ENCODE measurements around the gene APOO.
"Not testable (repeated sequence)": the region's sequence is repeated elsewhere in the genome, so short reads cannot be mapped to it uniquely, and the experiment has no call there.

APOO gene

DNA sequence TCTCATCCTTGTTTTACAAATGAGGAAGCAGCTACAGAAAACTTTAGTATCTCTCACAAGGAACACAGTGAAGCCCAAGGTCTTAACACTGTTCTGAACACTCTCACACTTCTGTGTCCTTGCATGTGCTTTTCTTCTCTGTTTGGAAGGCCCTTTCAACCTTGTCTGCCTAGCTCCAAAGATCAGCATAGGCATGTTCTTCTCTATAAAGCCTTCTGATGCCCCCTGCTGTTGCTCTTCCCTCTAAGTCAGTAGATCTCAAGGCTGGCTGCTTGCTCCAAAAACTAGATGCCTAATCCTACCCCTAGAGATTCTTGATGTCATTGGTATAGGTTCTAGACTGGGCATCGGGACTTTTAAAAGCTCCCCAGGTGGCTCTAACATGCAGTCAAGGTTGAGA is 5.9 kb downstream of the APOO start:
- peak; percentile 3 for DNase-seq

DNA sequence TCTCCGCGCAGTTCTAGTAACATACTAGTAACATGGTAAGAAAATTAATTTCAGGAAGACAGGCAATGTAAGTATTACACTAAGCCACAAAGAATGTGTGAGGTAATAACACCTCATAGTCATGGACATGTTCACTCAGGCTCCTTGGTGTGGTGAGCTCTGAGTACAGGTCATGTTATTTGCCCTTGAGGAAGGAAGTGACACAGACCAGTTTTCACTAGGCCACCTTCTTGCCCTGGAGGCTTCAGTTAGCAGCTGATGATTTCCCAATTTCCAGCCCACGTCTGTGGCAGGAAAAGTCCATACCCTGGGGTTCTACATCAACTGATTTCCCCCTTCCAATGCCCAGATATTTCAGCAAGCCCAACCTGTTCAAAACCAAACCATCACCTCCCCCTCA is 6.7 kb downstream of the APOO start:
- DNase-seq = peak; percentile 2

DNA sequence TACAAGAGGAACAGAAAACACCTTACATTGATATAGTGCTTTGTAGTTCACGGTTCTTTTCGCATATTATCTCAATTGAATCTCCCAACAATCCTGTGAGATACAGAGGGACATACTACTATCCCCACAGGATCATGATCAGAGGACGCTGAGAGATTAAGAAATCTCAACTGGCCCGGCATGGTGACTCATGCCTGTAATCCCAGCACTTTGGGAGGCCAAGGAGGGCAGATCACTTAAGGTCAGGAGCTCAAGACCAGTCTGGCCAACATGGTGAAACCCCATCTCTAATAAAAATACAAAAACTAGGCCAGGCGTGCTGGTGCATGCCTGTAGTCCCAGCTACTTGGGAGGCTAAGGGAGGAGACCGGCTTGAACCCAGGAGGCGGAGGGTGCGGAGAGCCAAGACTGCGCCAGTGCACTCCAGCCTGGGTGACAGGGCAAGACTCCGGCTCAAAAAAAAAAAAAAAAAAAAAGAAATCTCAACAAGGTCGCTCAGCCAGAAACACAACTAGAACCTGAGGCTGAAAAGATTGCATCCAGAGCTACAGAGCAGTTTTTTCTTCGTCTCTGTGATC is 7.4 kb downstream of the APOO start:
- no peak for DNase-seq

DNA sequence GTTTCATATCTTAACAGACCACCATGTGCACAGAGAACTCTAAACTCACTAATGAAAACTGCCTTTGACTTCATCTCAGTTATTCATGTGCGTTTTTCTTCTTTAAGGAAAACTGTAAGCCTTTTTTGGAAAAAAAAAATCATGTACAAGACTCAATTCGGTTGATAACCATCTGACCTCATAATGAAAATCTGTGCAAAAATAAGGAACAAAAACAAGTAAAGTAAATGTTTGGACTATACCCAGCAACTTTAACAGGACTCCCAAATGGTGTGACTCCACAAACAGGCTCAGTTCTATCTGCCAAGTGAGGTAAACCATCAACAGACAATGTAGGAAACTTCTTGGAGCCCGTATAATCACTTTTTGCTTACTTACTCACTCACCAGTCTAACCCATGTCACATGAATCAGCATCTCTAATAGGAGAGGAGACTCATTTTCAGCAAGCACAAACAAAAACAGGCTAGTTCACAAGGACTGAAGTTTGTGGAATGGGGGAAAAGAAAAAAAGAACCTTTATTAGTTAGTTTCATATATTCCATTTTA is 9.3 kb downstream of the APOO start:
- DNase-seq = no peak

DNA sequence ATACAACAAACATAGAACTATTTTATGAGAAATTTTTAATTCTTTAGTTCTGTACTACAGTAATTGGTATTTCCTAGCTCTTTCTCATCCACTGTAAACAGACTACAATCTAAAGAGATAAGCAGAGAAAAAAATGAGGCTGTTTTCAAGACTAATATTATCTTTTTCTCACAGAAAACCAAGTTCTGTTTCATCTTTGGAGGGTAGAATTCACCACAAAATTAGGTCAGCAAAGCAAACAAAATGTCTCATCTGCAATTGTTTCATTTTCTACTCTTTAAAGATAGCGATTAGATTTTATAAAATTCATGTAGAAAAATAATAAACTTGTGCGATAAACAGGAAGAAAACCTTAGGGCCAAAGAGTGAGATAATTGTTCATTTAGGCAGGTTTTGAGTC is 10.8 kb downstream of the APOO start:
- no peak for DNase-seq

DNA sequence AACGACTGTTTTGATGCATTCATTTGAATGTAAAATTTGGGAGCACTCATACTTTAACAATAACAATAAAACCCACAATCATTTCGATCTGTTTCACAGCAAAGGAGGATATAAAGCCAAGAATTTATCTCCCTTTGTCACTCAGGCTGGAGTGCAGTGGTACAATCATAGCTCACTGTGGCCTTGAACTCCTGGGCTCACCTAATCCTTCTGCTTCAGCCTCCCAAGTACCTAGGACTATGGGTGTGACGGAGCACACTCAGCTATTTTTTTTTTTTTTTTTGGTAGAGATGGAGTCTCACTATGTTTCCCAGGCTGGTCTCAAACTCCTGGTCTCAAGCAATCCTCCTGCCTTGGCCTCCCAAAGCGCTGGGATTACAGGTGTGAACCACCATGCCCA is 11.2 kb downstream of the APOO start:
- DNase-seq = not testable (repeated sequence)

DNA sequence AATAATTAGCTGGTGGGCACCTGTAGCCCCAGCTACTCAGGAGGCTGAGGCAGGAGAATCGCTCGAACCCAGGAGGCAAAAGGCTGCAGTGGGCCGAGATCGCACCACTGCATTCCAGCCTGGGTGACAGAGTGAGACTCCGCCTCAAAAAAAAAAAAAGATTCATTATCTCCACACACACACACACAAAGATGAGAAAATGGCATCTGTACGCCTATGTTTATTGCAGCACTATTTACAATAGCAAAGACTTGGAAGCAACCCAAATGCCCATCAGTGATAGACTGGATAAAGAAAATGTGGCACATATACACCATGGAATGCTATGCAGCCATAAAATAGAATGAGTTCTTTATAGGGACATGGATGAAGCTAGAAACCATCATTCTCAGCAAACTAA is 12.7 kb downstream of the APOO start:
- DNase-seq = not testable (repeated sequence)

DNA sequence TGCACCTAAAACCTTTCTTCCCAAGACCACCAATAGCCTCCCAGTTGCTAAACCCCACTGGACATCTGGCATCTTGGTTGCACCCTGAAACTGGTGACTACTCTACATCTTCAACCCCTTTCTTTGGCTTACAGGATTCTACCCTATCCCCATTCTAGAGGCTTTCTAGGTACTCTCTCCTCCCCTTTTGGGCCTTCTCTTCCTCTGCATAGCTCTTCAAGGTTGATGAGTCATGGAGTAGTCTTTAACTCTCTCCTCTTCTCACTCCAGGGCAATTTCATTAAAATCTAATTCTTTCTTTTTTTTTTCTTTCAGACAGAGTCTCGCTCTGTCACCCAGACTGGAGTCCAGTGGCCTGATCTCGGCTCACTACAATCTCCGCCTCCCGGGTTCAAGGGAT is 16.8 kb downstream of the APOO start:
- no peak for DNase-seq

DNA sequence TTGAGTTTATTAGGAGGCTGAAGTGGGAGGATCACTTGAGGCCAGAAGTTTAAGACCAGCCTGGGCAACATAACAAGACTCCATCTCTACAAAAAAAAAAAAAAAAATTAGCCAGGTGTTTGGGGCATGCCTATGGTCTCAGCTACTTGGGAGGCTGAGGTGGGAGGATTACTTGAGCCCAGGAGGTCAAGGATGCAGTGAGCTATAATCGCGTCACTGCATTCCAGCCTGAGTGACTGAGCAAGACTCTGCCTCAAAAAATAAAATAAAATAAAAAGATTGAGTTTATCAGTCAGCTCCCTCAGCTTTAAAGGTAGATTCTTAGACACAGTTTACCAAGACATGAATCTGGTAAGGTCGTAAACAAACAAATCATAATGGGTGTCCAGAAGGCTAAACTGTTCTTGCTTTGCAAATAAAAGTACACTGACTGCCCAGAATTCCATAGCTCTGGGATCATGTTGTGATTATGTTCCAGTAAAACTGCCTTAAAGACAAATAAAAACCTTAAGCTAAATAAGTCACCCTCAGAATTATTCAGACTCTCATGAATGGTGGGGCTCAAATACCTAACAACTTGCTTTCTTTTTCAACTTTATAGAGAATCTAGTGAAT is 18.7 kb downstream of the APOO start:
- no peak for DNase-seq

DNA sequence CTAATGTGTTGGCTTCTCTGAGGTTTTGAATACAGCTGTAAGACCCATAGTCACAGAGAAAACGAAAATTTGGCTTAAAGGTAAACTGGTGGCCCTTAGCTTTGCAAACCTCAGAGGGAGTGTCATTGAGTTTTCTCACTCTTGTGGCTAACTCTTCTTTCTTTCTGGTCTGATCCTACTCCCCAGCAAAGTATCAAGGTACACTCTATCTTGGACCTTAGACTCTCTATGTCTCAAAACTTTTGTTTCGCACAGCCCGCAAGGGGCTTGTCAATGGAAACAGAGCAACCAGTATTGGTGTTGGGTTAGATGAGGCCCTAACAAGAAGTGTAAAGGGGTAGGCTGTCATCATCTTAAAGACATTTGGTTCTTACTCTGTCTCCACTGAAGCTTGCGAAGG is 19.8 kb downstream of the APOO start:
- DNase-seq = no peak

DNA sequence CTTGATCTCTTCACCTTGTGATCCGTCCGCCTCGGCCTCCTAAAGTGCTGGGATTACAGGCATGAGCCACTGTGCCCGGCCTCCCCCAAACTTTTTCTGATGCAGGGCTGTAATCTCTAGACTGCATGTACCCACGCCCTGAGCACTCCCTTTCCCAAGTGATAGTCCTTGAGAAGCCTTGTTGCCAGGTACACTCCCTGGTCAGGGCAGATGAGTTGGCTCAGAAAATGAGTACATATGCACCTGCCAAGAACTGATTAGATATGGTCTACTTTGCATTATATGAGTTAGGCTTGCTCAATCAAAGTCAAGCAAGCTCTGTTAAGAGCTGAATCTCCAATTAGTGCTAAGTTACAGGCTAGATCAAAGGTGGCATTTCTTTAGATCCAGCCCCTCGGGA is 20.3 kb downstream of the APOO start:
- DNase-seq = no peak

DNA sequence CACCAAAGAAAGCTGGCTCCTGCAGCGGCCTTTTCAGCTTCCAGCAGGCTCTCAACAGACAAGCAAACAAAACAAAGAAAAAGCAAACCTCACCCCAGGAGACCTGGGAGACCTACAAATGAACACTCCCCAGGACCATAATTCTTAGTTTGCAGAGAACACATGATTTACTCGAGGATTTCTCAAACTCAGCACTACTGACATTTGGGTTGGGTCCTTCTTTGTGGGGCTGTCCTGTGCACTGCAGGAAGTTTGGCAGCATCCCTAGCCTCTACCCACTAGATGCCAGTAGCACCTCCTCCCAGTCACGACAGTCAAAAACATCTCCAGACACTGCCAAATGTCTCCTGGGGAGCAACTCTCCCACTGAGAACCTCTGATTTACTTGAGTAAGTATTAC is 21.9 kb downstream of the APOO start:
- no peak for DNase-seq

DNA sequence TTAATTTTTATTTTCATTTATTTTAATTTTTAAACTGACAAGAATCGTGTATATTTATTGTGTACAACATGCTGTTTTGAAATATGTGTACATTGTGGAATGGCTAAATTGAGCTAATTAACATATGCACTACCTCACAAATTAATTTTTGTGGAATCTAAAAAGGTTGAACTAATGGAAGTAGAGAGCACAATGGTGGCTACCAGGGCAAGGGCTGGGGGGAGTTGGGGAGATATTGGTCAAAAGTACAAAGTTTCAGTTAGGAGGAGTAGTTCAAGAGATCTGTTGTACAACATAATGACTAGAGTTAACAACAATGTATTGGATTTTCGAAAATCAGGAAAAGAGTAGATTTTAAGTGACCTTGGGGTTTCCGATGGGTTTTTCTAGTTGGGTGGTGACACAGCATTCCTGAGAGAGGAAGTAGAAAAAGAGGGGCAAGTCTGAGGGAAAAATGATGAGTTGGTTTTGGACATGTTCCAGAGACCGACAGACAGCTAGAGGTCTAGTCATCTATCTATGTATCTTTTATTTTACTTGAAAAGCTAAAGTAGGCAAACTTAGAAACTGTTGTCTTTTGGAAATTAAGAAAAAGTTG is 23.2 kb downstream of the APOO start:
- no peak for DNase-seq

DNA sequence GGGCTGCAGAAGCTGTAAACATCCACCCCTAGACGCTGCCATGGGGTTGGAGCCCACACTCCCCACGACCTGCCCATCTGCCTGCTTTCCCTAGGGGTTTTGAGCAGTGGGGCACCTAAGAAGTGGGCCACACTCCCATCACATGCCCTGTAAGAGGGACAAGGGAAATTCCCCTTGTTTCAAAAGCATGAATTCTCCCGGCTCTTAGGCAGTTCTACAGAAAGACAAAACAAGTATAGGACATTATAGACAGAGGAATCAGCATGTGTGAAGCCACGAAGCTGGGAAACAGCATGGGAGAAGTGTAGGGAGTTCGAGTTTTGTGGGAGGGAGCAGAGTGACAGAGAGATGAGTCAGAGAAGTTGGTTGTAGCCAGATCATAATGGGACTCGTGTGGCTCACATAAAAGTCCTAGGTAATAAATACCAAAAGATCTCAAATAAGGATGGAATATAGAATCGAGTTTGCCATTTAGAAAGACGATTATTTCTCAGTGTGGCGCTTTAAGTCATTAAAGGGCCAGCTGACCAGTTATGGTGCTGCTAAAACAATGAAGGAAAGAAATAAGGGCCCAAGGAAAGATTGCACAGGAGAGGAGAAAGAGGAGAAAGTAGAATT is 23.9 kb downstream of the APOO start:
- no peak for DNase-seq

DNA sequence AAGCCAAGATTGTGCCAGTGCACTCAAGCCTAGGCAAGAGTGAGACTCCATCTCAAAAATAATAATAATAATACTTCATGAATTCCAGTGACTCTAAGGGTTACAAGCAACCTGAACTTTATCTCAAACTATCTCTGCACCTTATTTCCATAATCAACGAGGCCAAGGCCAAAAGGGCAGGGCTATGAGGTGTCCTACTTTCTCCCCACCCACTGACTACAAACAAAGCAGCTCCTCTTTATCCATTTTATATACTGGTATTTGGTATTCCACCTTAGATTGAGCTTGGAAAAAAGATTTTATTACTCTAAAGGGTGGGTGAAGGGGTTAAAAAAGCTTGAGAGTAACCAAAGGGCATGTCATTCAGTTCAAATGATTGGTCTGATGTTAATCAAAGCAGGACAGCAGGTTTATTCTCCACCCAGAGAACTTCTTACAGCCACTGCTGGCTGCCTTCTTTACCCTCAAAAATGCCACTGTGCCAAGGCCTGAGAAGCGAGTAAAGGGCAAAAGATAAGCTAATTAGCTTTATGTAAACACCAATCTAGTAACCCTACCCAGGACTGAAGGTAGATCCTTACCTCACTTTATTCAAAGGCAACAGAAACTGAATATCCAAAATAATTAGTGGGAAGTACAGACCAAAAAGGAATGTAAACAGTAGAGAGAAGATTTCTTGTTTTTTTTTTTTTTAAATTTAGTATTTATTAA is 28.2 kb downstream of the APOO start:
- no peak for DNase-seq

DNA sequence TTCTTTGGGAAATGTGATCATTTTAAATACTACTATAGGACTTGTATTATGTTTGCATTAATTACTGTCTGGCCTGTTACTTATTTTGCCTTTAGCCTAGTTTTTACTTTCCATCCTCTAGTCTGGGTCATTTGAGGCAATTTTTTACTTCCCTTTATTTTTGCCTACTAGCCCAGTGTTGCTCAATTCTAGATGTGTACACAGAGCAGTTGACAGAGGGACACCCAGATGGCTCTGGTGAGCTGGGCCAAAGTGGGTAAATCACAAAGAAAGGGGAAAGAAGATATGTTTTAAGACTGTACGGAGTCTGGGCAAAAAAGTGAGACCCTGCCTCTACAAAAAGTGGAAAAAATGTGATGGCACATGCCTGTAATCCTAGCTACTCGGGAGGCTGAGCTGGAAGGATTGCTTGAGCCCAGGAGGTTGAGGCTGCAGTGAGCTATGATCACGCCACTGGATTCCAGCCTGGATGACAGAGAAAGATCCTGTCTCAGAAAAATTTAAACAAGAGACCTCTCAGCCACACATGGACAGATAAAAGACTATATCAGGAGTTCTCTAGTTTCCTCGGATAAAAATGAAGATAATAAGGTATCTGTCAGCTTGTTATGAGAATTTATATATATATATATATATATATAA is 35.7 kb downstream of the APOO start:
- no peak for DNase-seq

DNA sequence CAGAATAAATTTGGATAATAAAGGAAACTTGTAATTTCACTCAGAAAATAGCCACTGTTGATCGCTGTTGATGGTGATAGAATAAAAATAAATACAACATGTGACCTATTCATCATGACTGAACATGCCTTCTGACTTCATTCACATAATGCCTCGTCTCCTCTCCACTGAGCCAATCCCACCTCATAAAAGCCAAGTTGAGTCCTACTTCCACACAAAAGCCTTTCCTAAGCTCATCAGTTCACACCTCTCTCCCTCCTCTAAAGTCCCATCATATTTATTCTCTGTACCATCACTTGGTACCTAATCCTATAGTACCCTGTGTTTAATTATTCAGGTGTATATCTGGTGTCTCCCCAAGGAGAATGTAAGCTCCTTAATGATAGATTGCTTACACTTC is 37.7 kb downstream of the APOO start:
- no peak for DNase-seq

DNA sequence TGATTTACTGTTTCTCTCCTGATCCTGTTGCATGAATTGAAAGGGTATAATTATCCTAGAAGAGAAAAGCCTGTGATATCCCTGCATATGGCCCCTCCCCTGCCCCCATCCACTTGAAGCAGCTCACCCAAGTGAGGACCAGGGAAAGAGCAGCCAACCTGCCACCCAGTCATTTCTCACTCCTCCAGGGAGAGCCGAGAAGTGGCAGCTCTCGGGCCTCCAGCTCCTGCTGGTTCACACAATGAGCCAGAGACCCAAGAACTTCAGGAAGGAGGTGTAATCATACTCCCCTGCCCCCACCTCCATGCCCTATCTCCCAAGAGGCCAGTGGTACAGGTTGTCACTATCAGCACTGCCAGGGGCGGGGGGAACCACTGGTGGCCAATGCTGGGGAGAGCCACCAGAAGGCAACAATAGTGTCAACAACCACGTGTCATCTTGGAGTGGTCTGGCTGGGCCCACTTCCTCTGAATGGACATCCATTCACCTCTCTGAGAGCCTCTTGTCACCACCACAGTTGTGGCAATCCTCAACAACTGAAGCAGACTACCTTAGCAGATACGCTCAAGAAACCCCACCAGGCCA is 42.9 kb downstream of the APOO start:
- DNase-seq = no peak

DNA sequence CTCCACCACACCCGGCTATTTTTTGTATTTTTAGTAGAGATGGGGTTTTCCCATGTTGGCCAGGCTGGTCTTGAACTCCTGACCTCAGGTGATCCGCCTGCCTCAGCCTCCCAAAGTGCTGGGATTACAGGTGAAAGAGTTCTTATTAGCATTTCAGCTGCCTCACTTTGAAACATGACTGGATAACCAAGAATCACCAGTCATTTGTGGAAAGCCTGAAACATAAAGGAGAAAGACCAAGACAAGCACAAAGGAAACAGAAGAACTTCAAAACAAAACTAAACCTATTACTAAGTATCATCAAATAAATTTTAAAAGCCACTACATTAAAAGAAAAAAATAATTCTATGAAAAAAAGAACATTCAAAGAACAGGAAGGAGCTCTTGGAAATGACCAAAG is 45.8 kb downstream of the APOO start:
- not testable (repeated sequence) for DNase-seq

DNA sequence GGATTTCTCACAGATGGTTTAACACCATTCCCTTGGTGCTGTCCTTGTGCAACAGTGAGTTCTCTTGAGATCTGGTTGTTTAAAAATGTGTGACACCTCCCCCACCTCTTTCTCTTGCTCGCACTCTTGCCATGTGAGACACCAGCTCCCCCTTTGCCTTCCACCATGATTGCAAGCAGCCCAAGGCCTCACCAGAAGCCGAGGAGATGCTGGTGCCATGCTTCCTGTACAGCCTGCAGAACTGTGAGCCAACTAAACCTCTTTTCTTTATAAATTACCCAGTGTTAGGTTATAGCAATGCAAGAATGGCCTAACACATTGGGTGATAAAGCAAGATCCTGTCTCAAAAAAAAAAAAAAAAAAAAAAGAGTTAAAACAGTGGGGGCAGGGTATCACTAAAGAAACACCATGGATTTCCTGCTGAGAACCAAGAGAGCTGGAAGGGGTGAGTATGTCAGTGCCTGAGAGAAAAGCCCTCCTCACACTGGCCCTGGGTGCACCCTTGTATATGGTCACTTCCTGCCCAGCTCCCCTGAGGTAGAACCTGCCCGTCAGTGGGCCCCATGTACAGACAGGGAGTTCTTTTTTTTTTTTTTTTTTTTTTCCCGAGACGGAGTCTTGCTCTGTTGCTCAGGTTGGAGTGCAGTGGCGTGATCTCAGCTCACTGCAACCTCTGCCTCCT is 46.4 kb downstream of the APOO start:
- DNase-seq = no peak

DNA sequence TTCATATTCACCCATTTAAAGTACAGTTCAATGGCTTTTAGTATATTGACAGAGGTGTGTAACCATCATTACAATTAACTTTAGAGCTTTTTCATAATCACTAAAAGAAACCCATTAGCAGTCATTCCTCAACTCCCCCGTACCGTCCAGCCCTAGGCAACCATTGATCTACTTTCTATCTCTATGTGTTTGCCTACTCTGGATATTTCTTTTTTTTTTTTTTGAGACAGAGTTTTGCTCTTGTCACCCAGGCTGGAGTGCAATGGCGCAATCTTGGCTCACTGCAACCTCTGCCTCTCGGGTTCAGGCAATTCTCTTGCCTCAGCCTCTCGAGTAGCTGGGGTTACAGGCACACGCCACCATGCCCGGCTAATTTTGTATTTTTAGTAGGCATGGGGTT is 48.5 kb downstream of the APOO start:
- not testable (repeated sequence) for DNase-seq

DNA sequence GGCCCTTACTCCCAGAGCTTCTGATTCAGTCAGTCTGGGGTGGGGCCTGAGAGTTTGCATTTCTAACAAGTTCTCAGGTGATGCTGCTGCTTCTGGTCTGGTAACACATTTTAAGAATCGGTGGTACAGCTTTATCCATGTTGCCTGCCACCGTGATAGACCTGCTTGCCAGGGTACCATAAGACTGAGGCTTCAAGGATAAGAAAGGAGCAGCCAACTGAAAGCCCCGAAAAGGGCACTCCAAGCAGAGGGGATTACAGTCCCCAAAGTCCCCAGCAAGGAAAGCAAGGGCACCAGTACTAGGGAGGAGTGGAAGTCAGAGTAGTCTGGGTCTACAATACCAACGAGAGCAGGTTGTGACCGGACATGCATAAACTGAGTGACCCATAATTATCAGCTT is 49.8 kb downstream of the APOO start:
- no peak for DNase-seq

Measured in stimulated activated CD4-positive, alpha-beta T cell treated with anti-CD3 and anti-CD28 coated beads, Interleukin-1b, Interleukin-23, amount 100 ng/mL, for 48 hours (primary cell).